NCI-H1436 (cell line): ENCODE measurements around the gene CLOCK.

Source experiments
- DNase-seq: peaks from one replicate; lab custom pipeline; 2025; lab: John Stamatoyannopoulos, UW

CLOCK gene

DNA sequence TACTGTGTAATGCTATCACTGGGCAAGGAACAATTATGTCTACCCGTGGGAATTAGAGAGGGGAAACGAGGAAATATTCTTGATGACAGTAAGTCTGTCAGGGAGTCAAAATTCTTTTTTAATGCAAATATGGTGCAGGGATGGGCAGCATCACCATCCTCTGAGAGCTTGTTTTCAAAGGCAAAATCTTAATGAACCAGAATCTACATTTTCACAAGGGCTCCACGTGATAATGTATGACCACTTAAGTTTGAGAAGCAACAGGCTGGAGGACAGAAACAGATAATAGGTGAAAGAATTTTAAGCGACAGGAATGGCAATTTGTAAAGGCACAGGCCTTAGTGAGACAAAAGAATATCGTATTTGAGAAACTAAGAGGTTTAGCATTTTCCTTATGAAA, 63.4 kb downstream of the CLOCK start:
- DNase-seq: no peak

DNA sequence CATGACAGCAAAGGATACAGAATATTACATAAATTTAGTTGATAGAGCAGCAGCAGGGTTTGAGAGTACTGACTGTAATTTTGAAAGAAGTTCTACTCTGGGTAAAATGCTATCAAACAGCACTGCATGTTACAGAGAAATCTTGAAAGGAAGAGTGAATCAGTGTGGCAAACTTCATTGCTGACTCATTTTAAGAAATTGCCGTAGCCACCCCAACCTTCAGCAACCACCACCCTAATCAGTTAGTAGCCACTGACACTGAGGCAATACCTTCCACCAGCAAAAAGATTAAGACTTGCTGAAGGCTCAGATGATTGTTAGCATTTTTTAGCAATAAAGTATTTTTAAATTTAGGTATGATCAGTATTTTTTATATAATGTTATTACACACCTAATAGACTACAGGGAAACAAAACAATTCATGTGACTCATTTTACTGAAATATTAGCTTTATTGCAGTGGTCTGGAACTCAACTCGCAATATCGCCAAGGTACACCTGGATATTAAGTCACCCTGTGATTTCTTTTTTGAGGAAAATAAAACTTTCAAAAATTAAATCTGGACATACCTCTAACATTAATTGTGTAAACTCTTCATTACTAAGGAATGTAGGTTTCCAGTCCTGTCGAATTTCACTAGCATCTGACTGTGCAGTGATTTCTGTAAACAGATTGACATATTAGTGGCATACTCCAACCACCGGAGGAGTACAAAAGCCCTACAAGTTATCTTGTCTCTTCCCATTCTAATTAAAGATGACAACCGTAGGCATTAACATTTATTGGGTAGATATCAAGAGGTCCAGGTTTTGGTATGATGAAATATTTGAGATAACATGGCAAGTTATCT, 71.1 kb downstream of the CLOCK start:
- no peak for DNase-seq

DNA sequence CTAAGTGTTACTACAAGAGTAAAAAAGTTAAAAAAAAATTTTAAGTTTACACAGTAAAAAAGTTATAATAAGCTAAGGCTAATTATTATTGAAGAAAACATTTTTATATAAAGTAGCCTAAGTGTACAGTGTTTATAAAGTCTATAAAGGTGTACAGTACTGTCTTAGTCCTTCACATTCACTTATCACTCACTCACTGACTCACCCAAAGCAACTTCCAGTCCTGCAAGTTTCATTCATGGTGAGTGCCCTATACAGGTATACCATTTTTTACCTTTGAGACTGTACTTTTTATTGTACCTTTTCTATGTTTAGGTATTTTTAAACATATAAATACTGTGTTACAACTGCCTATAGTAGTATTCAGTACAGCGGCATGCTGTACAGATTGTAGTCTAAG, 76.7 kb downstream of the CLOCK start:
- DNase-seq: no peak

DNA sequence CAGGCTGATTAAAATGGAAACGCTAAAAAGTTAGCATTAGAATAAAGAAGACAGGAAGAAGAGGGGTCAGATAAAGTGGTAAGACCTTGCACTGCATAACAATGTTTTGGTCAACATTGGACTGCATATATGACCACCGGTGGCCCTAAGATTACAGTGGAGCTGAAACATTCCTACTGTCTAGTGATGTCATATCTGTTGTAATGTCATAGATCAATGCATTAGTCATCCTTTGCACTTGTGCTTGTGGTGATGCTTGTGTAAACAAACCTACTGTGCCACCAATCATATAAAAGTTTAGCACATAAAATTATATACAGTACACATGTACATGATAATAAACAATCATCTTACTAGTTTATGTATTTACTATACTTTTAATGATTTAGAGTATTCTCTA, 78.0 kb downstream of the CLOCK start:
- no peak for DNase-seq

DNA sequence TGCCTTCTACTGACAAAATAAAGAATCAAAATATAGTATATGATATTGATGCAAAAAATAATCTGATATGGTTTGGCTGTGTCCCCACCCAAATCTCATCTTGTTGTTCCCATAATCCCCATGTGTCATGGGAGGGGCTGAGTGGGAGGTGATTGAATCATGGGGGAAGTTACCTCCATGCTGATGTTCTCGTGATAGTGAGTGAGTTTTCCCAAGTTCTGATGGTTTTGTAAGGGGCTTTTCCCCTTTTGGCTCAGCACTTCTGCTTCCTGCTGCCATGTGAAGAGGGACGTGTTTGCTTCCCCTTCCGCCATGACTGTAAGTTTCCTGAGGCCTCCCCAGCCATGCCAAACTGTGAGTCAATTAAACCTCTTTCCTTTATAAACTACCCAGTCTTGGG, 80.7 kb downstream of the CLOCK start:
- DNase-seq: no peak

DNA sequence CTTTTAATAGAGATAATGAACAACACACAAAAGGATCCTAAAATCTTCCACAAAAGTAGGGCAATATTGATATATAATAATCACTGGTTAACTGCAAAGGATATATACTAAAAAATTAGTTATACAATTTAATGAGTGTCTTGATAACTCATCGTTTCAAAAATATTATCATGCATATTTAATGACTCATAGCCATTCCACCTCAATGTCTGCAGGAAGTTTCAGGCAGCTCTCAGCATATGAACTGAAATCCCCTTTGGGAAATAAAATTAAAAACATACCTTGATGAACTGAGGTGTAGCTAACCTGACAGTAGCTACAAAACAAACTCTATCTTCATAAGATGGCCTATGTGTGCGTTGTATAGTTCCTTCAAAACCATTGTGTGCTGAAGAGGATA, 88.1 kb downstream of the CLOCK start:
- no peak for DNase-seq

DNA sequence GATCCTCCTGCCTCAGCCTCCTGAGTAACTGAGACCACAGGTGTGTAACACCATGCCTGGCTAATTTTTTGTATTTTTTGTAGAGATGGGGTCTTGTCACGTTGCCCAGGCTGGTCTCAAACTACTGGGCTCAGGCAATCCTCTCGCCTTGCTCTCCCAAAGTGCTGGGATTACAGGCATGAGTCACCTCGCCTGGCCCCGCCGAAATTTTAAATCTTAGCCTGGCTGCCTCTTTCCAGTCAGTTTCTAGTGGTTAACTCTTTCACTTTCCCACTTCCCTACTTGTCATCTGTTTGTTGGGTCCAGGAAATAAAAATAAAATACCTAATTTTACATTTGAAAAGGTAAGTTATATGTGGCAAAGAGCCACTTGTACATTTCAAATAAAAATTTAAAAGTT, 88.5 kb downstream of the CLOCK start:
- no peak for DNase-seq

DNA sequence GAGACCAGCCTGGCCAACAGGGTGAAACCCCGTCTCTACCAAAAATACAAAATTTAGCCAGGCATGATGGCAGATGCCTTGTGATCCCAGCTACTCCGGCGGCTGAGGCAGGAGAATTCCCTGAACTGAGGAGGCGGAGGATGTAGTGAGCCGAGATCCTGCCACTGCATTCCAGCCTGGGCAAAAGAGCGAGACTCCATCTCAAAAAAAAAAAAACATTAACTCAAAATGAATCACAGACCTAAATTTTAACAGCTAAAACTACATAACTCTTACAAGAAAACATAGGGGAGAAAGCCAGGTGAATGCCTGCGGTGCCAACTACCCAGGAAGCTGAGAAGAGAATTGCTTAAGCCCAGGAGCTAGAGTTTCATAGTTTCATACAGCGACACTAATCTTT, 96.1 kb downstream of the CLOCK start:
- no peak for DNase-seq

DNA sequence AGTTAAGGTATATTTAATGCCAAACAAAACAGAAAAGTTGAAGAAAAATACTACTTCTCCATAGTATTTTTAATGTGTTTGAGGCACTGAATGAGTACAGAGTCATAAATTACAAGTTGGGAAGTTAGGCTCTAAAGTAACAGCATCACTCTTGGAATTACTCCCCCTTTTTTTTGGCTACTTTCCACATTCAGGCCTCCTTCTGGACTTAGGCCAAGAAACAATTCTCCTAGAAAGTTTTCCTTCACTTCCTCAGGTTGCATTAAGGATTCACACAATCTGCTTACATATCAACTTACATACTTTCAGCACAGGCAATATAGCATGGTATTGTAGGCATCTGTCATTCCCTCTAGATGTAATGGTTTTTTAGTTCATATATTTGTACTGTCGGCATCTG, 98.9 kb downstream of the CLOCK start:
- no peak for DNase-seq

DNA sequence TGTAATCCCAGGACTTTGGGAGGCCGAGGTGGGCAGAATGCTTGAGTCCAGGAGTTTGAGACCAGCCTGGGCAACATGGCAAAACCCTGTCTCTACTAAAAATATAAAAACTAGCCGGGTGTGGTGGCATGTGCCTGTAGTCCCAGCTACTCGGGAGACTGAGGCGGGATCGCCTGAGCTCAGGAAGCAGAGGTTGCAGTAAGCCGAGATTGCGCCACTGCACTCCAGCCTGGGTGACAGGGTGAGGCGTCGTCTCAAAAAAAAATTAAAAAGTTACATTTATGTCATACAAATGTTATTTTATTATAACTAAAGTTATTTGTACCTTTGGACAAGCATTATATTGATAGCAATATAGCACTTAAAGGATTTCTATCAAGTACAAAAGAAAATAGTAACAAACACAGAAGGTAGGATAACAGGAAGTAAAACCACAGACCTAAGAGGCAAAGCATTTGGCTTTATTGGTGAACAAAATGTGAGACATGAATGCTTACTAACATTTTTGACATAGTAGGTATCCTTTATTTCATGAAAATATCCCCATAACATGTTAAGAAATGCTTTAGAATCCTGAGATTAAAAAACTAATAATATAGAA, 99.5 kb downstream of the CLOCK start:
- DNase-seq: no peak

DNA sequence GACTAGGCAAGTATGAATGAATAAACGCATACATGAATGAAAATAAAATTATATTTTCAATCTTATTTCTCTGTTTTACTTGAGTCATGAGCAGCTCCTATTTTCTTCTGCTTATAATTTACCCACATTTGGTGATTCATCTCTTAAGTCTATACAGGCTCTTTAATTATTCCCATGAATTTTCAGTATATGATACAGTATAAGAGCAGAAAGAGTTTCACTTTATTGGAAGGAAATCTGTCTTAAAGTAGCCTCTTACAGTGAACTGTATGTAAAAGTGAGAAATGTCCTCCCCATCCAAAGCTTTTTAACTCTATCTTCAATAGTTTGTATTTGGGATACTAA, 100.2 kb downstream of the CLOCK start:
- no peak for DNase-seq

DNA sequence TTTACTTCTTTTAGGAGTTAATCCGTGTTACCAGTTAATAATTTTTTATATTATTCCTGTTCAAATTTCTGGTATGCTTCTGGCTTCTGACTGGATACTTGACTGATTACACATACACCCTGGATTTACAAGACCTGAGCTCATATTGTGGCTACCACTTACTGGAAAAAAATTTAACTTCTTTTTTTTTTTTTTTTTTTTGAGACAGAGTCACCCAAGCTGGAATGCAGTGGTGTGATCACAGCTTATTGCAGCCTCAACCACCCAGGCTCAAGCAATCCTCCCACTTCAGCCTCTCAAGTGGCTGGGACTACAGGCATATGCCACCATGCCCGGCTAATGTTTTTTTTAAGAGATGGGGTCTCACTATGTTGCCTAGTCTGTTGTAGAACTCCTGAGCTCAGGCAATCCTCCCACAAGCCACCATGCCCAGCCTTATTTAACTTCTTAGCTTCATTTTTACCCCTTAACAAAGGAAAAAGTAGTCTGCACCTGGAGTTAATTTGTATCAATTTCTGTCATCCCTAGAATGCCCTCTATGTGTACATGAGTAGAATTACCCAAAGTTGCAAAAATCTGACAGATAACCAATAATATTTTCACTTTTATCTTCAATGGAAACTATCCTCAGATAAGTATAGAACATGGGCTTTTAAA, 100.7 kb downstream of the CLOCK start:
- DNase-seq: no peak

DNA sequence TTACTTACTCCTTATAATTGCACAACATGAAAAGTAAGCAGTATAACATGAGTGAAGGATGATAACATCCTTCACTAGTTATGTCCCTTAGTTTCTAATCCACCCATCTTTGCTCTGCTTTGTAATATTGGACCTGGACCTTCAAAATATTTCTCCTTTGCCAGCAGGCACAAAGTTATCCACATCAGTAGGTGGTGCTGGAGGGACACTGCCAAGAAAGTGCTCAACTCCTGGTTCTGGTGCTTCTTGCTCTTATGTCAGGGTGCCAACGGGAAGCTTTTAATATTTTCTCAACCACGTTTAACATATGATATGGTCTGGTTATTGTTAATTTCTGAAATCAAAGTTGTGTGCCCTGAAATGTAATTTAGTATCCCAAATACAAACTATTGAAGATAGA, 101.9 kb downstream of the CLOCK start:
- DNase-seq: no peak

DNA sequence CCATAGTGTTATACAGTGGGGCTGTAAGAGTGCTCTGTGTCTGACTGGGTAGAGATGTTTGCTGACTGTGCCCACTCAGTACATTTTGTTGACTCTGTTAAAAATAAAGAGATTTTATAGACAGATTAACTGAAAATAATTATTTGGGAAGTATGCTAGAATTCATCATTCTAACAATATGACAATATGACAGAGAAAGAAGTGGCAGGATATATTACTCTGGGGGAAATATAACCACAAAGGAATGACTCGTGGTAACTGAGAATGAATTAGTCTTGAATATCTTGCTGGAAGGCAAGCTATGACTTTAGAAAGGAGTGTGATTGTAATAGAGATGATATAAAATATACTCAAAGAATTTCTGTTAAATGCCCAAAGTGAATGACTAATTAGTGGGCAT, 104.2 kb downstream of the CLOCK start:
- no peak for DNase-seq

DNA sequence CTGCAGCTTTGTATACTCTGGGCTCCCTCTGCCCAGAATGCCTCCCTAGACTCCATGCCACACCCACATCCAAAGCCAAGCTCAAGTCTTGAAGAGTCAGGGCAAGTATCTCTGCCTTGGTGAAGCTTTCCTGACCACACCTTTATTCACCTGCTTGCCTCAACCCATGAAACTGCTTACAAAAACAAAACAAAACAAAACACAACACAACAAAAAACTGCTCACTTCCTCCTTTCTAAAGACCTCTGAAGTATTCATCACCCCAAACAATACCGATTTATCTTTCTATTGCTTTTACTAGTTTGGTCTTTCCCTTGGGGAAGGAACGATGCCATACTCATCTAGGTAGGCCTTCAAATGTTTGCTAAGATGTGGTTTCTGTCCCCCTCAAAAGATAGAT, 105.9 kb downstream of the CLOCK start:
- no peak for DNase-seq

DNA sequence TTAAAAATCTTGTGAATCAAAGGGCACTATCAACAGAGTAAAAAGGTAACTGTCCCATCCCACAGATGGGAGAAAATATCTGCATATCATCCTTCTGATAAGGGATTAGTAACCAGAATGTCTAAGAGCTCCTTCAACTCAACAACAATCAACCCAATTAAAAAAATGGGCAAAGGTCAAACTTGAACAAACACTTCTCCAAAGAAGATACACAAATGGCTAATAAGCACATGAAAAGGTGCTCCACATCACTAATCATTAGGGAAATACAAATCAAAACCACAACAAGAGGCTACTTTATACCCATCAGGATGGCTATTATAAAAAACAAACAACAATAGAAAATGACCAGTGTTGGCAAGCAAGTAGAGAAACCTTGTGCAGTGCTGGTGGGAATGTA, 107.7 kb downstream of the CLOCK start:
- no peak for DNase-seq

DNA sequence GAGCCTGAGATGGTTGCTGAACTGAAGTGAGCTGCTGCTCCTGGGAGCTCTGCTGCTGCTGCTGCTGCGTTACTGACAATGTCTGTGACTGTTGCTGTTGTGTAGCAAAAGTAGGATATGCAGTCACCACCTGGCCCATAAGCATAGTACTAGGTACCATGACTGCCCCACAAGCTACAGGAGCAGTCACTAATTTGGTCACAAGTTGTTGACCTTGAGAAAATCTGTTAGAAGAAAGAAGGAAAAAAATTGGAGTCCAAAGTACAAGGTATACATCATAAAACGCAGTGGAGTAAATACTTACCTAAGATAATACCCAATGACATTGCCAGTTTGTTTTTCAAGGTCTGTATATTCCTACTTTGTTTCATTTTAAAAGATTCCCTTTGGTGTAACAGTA, 108.4 kb downstream of the CLOCK start:
- DNase-seq: no peak

DNA sequence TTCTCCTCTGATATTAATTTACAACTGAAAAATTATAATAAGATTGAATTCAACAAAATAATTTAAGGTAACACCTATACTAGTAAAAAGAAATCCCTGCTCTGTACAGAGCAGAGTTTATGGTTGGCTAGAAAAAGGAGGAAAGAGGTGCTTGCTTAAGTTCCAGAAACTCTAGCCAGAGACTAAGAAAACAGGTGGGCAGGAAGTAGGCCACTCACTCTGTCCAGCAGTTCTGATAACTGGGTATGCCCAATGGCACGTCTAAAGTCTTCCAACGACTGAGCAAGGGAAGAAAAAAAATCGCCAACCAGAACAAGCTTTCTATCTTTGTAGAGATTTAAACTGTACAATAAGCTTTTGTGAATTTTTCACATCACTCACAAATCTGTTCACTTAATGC, 108.9 kb downstream of the CLOCK start:
- DNase-seq: no peak

DNA sequence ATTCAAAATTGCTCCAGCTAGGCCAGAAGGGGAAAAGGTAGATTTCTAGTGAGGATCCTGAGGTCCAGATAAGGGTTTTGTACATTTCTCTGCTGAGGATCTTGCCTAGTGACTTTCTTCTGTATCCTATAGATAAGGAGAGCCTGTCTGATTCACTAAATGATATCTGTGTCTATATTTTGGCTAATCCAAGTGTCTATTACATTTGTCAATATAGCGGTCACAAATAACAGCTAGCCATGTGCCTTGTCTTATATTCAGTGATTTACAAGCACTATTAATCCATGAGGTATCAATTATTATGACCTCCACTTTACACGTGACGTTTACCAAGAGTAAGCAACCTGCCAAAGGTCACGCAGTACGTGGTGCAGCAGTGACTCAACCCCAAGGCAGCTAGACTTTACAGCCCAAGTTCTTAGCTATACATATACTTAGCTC, 109.3 kb downstream of the CLOCK start:
- no peak for DNase-seq

DNA sequence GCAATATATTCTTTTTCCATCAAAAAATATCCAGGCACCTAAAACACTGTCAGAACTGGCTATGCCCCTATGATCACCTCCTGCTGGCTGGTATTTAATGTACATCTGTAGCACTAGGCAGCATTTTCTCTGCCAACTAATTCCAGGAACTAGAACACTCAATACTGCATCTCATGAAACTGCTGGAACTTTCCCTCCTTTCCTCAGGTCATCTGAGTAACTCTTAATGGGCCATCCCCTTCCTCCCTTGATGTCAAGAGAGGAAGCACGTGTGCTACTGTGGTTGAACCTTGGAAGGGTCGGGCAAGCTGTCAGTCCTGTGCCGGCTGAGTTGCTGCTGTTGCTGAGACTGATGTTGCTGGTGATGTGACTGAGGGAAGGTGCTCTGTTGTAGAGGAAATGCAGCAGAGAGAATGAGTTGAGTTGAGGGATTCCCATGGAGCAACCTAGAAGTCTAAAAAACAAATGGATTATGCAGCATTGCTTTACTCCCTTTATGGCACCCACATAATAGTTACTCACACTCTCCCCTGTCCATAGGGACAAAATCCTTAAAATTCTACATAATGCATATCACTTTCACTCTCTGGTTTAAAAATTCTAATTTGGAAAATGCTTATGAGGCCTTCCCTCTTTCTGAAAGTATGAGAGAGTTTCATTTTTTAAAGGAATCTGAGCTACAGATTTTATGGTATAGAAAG, 111.4 kb downstream of the CLOCK start:
- DNase-seq: no peak

DNA sequence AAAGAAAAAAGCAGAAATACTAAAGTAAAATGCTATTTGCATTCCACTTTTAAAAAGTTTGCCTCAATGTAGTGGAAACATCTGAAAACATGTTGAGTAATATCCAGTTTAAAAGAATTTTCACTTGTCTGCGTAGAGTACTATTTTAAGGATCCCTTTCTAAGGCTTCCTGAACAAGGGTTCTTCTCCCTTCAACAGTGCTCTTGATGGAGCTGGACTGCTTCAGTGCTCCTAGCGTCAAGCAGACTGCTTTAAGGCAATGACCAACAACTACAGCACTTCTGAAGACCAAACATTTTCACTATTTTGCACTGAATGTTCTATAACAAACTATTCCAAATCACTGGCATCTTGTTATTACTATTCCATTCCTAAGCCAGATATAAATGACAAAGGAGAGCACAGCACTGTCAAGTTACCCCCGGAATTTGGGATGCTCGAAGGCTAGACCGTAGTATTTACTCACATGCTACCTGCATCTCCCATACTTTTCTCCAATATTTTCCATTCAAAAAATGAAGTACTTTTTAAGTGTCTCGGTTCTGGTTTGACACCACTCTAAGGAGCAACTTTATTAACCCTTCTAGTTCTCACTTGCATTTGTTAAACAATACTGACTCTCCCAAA, 114.9 kb downstream of the CLOCK start:
- no peak for DNase-seq

DNA sequence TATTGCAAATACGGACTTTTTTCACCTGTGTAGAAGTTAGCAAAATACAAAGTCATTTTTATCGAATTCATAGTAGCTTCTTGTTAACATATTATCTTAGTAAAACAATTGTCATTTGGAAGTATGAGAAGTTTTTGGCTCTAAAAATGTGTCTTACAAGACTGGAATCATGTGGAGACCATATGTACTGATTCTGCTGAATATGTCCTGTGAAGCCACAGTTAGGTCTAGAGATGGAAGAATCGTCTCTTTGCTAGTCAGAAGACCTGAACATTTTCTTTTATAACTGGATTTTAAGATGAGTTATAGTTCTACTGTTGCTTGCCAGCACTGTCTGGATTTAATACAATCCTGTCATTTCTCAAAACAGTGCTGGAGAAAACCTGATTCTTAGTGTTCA, 121.9 kb downstream of the CLOCK start:
- DNase-seq: no peak
